NK-92 treated with Interleukin-12 subunit alpha and Interleukin-12 subunit beta, amount 100 ng/mL, for 24 hours (cell line): ENCODE measurements around the gene CD36.

Experiments used
- DNase-seq: peaks from one replicate; lab custom pipeline; 2025; lab: John Stamatoyannopoulos, UW

Gene CD36

GRCh38 chr7:80637911-80638765, at the start of gene CD36:
Gene CD36 (plus strand): TSS chr7:80638642. CDS start chr7:80646741, 8,099 bp downstream.
- DNase-seq, result no peak

GRCh38 chr7:80589631-80590030, 48.8 kb upstream of the CD36 start:
- no peak for DNase-seq

- DNase-seq, result no peak
Observed at GRCh38 chr7:80591654-80592053, 46.8 kb upstream of the CD36 start.

DNA sequence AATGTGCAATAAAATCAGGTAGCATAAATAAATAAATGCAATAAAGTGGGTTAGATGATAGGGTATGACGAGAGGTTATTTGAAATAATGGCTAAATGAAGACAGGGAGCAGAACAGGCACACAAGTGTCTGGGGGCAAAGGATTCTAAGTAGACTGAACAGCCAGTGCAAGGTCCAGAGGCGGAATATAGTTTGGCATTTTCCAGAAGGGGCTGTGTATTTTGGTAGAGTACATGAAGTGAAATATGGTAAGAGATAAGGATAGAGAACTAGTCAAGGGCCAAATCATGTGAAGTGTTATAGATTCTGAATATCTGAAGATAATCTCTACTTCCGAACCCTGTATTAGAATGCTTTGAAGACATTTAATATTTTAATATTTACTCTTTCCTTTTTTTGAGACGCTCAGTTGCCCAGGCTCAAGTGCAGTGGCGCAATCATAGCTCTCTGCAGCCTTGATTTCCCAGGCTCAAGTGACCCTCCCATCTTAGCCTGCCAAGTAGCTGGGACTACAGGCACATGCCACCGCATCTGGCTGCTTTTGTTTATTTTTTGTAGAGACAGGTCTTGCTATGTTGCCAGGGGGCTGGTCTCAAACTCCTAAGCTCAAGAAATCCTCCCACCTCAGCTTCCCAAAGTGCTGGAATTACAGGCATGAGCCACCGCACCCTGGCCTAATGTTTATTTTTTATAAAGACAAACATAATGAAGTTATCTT, 44.4 kb upstream of the CD36 start:
- no peak for DNase-seq

DNA sequence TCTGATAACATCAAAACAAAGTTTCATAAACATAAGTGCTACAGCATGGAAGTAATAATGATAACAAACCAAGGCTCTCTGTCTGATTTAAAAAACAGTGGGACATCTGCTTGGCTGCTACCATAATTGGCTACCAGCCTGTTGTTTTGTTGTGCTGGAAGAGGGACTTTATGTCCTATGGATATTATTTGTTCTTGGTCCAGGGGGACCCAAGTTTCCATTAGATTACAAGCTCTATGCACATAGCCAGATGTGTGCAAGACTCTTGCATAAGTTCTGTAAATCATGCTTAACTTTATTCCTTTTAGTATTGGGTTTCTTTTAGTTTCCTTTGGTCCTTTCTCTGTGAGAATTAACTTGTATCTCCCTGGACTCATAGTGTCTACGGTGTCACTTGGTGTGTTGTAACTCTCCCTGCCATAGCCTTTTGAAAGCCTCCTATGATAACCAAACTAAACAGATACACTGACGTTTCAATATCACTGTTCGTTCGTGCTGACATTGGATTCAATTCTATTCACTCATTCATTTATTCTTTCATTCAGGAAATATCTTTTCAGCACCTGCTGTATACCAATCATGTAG, 41.4 kb upstream of the CD36 start:
- no peak for DNase-seq

DNA sequence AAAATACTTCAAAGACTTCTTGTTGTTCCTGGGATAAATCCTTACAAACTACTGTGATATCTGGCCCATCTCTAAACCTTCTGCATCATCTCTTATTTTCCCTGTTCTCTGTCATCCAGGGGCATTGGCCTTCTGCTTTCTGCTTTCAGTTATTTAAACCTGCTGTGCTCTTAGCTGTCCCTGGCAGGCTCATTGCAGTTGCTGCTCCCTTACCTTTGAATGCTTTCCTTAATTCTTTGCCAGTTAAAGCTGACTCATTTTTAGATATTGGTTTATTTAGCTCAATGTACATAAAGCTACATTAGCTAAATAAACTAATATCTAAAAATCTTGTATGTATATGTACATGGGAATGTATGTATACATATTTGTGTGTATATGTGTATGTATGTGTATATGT, 40.6 kb upstream of the CD36 start:
- DNase-seq, result no peak

DNA sequence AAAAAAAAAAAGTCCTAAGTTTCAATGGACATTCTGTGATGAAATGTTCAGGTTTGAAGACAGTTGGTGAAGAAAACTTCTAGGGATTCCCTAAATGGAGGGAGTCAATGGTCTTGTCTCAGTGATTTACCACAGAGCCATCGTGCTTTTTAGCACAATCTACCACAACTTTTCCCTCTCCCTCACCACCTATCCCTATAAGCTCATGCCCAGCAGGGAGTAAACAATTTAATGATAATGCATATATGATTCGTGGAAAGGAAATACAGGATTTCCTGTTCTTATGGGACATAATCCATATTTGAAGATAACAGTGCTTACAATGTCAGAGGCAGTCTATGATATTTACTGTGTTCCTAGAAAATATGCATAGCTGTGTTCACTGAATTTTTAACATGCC, 38.4 kb upstream of the CD36 start:
- DNase-seq, result no peak

DNA sequence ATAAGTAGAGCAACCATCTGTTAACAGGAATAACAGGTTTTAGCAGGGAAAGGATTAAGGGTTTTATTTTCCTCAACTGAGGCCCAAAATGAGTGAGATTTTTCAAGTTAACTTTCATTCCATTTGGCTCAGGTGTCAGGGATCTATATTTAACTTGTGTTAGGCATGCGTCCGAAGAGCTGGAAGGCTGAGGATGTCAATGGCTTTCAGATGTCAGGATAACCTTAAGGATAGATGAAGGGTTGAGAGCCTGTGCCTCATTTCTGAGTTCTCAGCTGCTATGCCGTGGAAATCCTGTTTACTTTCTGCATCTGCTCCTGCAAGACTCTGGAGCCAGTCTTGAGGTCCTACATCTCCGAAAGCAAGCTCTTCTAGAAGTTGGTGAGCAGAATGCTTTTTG, 36.4 kb upstream of the CD36 start:
- DNase-seq, result no peak

- no peak for DNase-seq
Observed at GRCh38 chr7:80603940-80604339, 34.5 kb upstream of the CD36 start.

GRCh38 chr7:80604436-80604835, 34.0 kb upstream of the CD36 start:
- DNase-seq, result no peak

GRCh38 chr7:80607136-80607535, 31.3 kb upstream of the CD36 start:
- DNase-seq, result no peak

- DNase-seq, result no peak
Observed at GRCh38 chr7:80608336-80608735, 30.1 kb upstream of the CD36 start.

- no peak for DNase-seq
Observed at GRCh38 chr7:80609751-80610150, 28.7 kb upstream of the CD36 start.

- DNase-seq, result no peak
Observed at GRCh38 chr7:80611353-80611752, 27.1 kb upstream of the CD36 start.

- no peak for DNase-seq
Observed at GRCh38 chr7:80611779-80612178, 26.7 kb upstream of the CD36 start.

DNA sequence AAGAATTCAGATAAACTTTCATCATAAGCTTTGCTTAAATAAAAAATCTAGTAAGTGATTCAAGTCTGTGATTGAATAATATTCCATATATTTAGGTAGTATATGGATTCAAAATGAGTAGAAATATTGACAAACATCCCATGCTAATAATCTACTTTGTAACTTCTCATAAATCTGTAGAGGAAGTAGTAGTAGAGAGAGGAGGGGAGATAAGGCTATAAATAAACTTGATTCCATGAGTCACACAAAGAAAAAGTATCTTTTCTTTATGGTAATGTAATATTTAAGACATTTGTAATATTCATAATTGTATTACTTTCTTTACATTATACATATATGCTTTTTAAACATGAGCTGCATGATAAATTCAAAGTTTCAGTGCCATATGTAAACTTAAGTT, 25.6 kb upstream of the CD36 start:
- no peak for DNase-seq

GRCh38 chr7:80613519-80613918, 24.9 kb upstream of the CD36 start:
- no peak for DNase-seq

DNA sequence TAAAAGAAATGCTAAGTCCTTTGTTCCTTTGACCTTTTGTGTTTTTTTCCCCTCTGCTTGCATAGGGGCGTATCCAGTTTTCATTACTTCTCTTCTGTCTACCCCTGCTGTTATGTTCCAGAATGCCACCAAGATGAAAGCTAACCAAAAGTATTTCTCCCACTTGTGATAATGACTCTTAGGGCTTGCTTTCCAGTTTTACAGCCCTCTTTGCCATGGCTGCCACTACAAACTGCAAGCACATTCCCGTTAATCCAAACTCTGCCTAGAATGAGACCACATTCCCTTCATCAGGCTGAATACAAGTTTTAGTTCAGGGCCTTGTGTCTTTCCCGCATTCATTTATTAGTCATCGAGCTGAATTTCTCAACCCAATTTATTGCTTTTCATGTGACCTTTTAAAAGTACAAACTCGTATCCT, 23.6 kb upstream of the CD36 start:
- no peak for DNase-seq

GRCh38 chr7:80618096-80618495, 20.3 kb upstream of the CD36 start:
- no peak for DNase-seq

GRCh38 chr7:80619741-80620140, 18.7 kb upstream of the CD36 start:
- no peak for DNase-seq

DNA sequence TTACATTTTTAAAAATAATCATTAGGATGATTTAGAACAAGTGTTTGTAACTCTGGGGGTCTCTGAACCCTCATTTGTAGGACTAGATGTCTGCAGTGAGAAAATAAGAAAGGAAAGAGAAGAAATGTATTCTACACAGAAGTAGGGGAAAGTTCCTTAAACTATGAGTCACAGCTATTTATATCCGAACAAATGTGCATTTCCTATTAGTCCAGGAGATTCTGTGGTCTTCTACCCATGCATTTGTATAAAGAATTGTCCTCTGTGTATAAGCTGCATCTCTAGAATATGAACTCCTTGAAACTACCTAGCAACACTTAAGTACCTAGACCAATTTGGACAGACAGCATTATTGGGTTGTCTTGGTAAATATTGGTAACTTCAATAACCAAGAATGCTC, 15.9 kb upstream of the CD36 start:
- no peak for DNase-seq

GRCh38 chr7:80623503-80624252, 14.8 kb upstream of the CD36 start:
- no peak for DNase-seq
